Gastrocnemius medialis (tissue), 4 donors: ENCODE results near the gene NSD2. TPM values are rescaled to one million over a fixed set of nuclear protein-coding genes. Genes with fewer than 3 reads are reported as not detected.
"Not testable (repeated sequence)": the region's sequence is repeated elsewhere in the genome, so short reads cannot be mapped to it uniquely, and the experiment has no call there.

Experiments used
- ATAC-seq, 2 donors: fragments of 150-250 bp; one replicate each; pipeline ENCODE4 v1.9.1; 2016
- DNase-seq, 2 donors: peaks; one replicate each; pipeline ENCODE4 v3.0.0-alpha.2; 2019
- H3K27ac ChIP-seq, 4 donors: fragments of 200-600 bp; sonication (generic); 1 replicate in 1 of 4; 2 replicates in 3 of 4; pipeline ENCODE4 v1.5.1; 2016 to 2018; ENCODE audit warnings: mild to moderate bottlenecking in 2 of 4, moderate library complexity in 1 of 4
- H3K27me3 ChIP-seq, 3 donors: fragments of 200-600 bp; sonication (generic) in 2 of 3; 1 replicate in 1 of 3; 2 replicates in 2 of 3; pipeline versions ENCODE4 v1.5.1 to v1.6.0; 2016 to 2019; ENCODE audit warnings: mild to moderate bottlenecking in 1 of 3, moderate library complexity in 1 of 3
- H3K36me3 ChIP-seq, 2 donors: fragments of 200-600 bp; sonication (generic) in 1 of 2; one replicate each; pipeline ENCODE4 v1.5.1; 2017 to 2018
- H3K4me1 ChIP-seq, 2 donors: fragments of 200-600 bp; sonication (generic) in 1 of 2; one replicate each; pipeline ENCODE4 v1.5.1; 2016 to 2017; ENCODE audit warnings: mild to moderate bottlenecking in 2 of 2
- H3K4me3 ChIP-seq, 4 donors: fragments of 200-600 bp; sonication (generic) in 3 of 4; 1 replicate in 1 of 4; 2 replicates in 3 of 4; pipeline ENCODE4 v1.5.1; 2016 to 2019; ENCODE audit warnings: mild to moderate bottlenecking in 2 of 4
- H3K9me3 ChIP-seq, 3 donors: fragments of 200-600 bp; sonication (generic) in 2 of 3; 1 replicate in 1 of 3; 2 replicates in 2 of 3; pipeline ENCODE4 v1.5.1; 2016 to 2019
- POLR2A ChIP-seq, 2 donors: fragments of 450-650 bp; IDR thresholded peaks; one replicate each; pipeline ENCODE4 v1.6.1; 2017; ENCODE audit warnings: antibody characterized with exemption in 2 of 2, mild to moderate bottlenecking in 2 of 2, moderate library complexity in 2 of 2
- in situ Hi-C, 4 donors: fragments of 200-750 bp; cut with MboI; loops; one replicate each; pipeline versions ENCODE4 v1.15.0 to v1.8.0; 2017; ENCODE audit warnings: low sequenced_read_pairs in 4 of 4
- intact Hi-C: fragments of 100-400 bp; cut with DNase I; formaldehyde crosslinking; loops from one replicate; pipeline ENCODE4 v1.15.1; 2023; ENCODE audit warnings: low total_unique reads
- total RNA-seq, 4 donors: library from RNA; depleted of rRNA; stranded (reverse); fragments of >200 nt; gene quantifications; one replicate each; pipeline versions ENCODE4 v1.1.0 to v1.2.3, GENCODE V29; 2016
- TF ChIP-seq, protein P1 (sequence below), 5 experiments: fragments of 450-650 bp in 3 of 5; fragments of 200-600 bp in 2 of 5; sonication (generic) in 2 of 5; IDR thresholded peaks in 4 of 5; conservative IDR thresholded peaks in 1 of 5; 1 replicate in 4 of 5; 2 replicates in 1 of 5; pipeline ENCODE4 v1.5.1; 2016 to 2019; ENCODE audit warnings: antibody characterized with exemption in 5 of 5, mild to moderate bottlenecking in 3 of 5, moderate library complexity in 3 of 5

NSD2 gene
- total RNA-seq, 4 donors from 2014 or later = 14.8 to 21.3 (median 16.8) TPM

DNA sequence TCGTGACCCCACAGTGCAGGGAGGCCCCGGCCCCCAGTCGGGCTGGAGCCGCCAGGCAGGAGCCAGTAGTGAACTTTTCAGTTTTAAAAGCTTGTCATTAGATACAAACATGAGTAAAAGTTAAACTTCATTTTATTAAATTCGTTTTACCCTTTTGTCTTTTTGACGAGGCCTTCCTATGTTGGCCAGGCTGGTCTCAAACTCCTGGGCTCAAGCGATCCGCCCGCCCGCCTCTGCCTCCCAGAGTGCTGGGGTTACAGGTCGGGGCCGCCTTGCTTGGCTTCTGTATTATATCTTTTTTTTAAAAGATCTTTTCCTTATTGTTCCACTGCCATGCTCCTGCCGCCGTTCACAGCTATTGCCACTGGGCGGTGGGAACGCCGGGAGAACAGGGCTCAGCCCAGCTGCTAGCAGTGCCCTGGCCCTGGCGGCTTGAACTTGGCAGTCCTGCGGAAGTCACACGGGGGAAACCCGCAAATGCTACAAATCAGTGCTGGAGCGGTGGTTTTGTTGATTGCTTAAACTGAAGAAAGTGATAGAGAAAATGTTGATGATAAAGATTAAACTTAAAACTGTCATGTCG lies 138.5 kb downstream of the NSD2 start:
- Histone ChIP-seq H3K36me3 (peaks cover 0 to 5% of the 10 kb centered on the region in 2 donors), H3K27me3 (no peaks in the 10 kb centered on the region), H3K4me3 (peak overlapping the region; percentile 68 to 99 (median 90)), H3K9me3 (no peaks in the 10 kb centered on the region), H3K4me1 (peaks cover 18 to 23% of the 10 kb centered on the region in 2 donors), H3K27ac (peak overlapping the region; percentile 93 to 100 (median 98))
- ATAC-seq = peak; percentile 50 to 58
- in situ Hi-C loops = no loop called here
- intact Hi-C loops = loop anchor here (1.0 to 10.0 kb wide), 6 partner anchors 36 to 995 kb away; partner anchors contain the start of genes FAM53A, FGFRL1, MXD4 and NSD2
- TF ChIP-seq, protein P1, sequence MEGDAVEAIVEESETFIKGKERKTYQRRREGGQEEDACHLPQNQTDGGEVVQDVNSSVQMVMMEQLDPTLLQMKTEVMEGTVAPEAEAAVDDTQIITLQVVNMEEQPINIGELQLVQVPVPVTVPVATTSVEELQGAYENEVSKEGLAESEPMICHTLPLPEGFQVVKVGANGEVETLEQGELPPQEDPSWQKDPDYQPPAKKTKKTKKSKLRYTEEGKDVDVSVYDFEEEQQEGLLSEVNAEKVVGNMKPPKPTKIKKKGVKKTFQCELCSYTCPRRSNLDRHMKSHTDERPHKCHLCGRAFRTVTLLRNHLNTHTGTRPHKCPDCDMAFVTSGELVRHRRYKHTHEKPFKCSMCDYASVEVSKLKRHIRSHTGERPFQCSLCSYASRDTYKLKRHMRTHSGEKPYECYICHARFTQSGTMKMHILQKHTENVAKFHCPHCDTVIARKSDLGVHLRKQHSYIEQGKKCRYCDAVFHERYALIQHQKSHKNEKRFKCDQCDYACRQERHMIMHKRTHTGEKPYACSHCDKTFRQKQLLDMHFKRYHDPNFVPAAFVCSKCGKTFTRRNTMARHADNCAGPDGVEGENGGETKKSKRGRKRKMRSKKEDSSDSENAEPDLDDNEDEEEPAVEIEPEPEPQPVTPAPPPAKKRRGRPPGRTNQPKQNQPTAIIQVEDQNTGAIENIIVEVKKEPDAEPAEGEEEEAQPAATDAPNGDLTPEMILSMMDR (IDR thresholded peaks at IDR 0.05 in 4 of 5, conservative IDR thresholded peaks at IDR 0.05 in 1 of 5) = peak in 2 of 5 experiments; percentile 30 to 45
- TF ChIP-seq POLR2A (IDR thresholded peaks at IDR 0.05) = no peak
- DNase-seq = peak; percentile 24 to 66

DNA sequence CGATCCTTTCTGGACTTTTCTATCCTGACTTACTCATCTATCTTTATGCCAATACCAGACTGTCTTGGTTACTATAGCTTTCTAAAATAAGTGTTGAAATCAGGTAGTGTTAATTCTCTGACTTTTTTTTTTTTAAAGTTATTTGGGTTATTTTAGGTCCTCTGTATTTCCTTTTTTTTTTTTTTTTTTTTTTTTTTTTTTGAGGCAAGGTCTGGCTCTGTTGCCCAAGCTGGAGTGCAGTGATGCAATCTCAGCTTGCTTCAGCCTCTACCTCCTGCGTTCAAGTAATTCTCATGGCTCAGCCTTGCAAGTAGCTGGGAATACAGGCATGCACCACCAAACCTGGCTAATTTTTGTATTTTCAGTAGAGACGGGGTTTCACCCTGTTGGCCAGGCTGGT lies 140.4 kb downstream of the NSD2 start:
- Histone ChIP-seq H3K4me1 (peaks cover 18 to 20% of the 10 kb centered on the region in 2 donors), H3K4me3 (no peak overlapping the region), H3K36me3 (no peaks in the 10 kb centered on the region), H3K9me3 (no peaks in the 10 kb centered on the region), H3K27ac (no peak overlapping the region), H3K27me3 (no peaks in the 10 kb centered on the region)
- in situ Hi-C loops (no loop called here), intact Hi-C loops (no loop called here)
- TF ChIP-seq POLR2A (IDR thresholded peaks at IDR 0.05) = no peak
- TF ChIP-seq, protein P1 (IDR thresholded peaks at IDR 0.05 in 4 of 5, conservative IDR thresholded peaks at IDR 0.05 in 1 of 5) = no peak
- ATAC-seq (no peak), DNase-seq (no peak)

DNA sequence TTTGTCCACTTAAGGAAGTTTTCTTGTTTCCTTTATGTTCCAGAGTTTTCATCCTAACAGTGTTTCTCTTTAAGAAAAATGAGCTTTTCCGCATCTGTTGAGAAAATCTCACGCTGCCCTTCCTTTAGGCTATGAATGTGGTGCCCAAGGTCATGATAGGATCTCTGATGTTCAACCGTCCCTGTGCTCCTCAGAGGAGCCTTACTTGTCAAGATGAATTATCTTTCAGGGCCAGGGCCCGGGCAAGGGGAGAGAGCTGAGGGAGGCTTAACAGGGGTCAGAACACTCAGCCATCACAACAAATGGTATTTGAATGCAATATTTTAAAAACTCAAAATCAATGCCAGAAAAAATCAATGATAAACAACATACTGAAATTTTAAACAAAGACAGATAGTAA lies 143.8 kb downstream of the NSD2 start:
- Histone ChIP-seq H3K27me3 (no peaks in the 10 kb centered on the region), H3K4me1 (peaks cover 1 to 2% of the 10 kb centered on the region in 2 donors), H3K36me3 (no peaks in the 10 kb centered on the region), H3K4me3 (no peak overlapping the region), H3K27ac (no peak overlapping the region), H3K9me3 (no peaks in the 10 kb centered on the region)
- intact Hi-C loops = no loop called here
- ATAC-seq (no peak), DNase-seq (no peak)
- in situ Hi-C loops = no loop called here
- TF ChIP-seq POLR2A (IDR thresholded peaks at IDR 0.05) = no peak
- TF ChIP-seq, protein P1 (IDR thresholded peaks at IDR 0.05 in 4 of 5, conservative IDR thresholded peaks at IDR 0.05 in 1 of 5) = no peak

DNA sequence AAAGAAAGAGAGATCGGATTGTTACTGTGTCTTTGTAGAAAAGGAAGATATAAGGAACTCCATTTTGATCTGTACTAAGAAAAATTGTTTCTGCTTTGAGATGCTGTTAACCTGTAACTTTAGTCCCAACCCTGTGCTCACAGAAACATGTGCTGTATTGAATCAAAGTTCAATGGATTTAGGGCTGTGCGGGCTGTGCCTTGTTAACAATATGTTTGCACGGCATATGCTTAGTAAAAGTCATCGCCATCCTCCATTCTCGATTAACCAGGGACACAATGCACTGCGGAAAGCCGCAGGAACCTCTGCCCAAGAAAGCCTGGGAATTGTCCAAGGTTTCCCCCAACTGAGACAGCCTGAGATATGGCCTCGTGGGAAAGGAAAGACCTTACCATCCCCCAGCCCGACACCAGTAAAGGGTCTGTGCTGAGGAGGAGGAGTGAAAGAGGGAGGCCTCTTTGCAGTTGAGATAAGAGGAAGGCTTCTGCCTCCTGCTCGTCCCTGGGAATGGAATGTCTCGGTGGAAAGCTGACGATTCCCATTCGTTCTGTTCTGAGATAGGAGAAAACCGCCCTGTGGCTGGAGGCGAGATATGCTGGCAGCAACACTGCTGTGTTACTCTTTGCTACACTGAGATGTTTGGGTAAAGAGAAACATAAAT lies 150.3 kb downstream of the NSD2 start:
- H3K9me3 ChIP-seq, ATAC-seq, H3K4me1 ChIP-seq, H3K4me3 ChIP-seq, H3K36me3 ChIP-seq, H3K27ac ChIP-seq, intact Hi-C loops, in situ Hi-C loops, DNase-seq: not testable (repeated sequence)
- H3K27me3 ChIP-seq = peaks cover 9 to 18% (median 12%) of the 10 kb centered on the region in 3 donors

DNA sequence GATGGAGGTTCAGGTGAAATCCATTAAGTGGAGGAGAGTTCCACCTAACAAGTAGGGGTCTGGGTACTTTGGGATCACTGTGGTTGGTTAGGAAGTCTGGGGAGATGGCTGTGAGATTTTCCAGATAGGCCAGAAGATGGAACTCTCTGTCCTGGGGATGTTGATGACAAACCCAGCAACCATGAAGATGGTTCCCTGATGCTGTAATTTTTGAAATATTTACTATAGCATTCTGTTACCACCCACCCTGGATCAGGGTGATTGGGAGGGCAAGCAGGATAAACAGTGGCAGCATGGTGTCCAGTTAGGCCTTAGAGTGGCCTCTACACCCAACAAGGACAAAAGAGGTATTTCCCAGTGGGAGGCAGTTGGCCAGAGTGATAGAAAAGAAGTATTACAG lies 153.5 kb downstream of the NSD2 start:
- Histone ChIP-seq H3K4me1 (no peaks in the 10 kb centered on the region), H3K27ac (no peak overlapping the region), H3K4me3 (no peak overlapping the region), H3K9me3 (no peaks in the 10 kb centered on the region), H3K36me3 (no peaks in the 10 kb centered on the region), H3K27me3 (peaks cover 9 to 18% (median 15%) of the 10 kb centered on the region in 3 donors)
- intact Hi-C loops = no loop called here
- TF ChIP-seq, protein P1 (IDR thresholded peaks at IDR 0.05 in 4 of 5, conservative IDR thresholded peaks at IDR 0.05 in 1 of 5) = no peak
- no peak for TF ChIP-seq POLR2A (IDR thresholded peaks at IDR 0.05)
- in situ Hi-C loops = no loop called here
- DNase-seq (no peak), ATAC-seq (no peak)
